ENCODE results near the gene DOCK2. TPM values are rescaled to one million over a fixed set of nuclear protein-coding genes. Genes with fewer than 3 reads are reported as not detected.
A peak's percentile ranks its signal among the peaks of the same experiment; 100 is the strongest.

Gene DOCK2
- polyA plus RNA-seq, 1 experiment: 1.6 TPM

GRCh38 chr5:169694091-169694625 is 57.1 kb downstream of the DOCK2 start:
- DNase-seq (ENCODE audit: low read depth, low spot score): no peak
- Histone ChIP-seq H3K27ac (ENCODE audit: low read depth, low read length) (no peak overlapping the region), H3K9me3 (ENCODE audit: control insufficient read depth, insufficient read depth, low read length) (no peaks in the 10 kb centered on the region), H3K4me3 (ENCODE audit: low read depth, low read length) (no peak overlapping the region), H3K27me3 (ENCODE audit: control insufficient read depth, insufficient read depth, low read length) (no peaks in the 10 kb centered on the region)
- TF ChIP-seq CTCF (IDR thresholded peaks at IDR 0.05; ENCODE audit: low read depth, low read length): no peak
- ChIA-PET POLR2A (no interaction called here), CTCF (interaction anchor here (0.6 to 1.5 kb wide), 2 partner anchors 13 to 500 kb away, joined by 4 read pairs; no protein-coding TSS in a partner anchor)

- Histone ChIP-seq H3K27me3 (ENCODE audit: control insufficient read depth, insufficient read depth, low read length) (no peaks in the 10 kb centered on the region), H3K27ac (ENCODE audit: low read depth, low read length) (no peak overlapping the region), H3K4me3 (ENCODE audit: low read depth, low read length) (no peak overlapping the region), H3K9me3 (ENCODE audit: control insufficient read depth, insufficient read depth, low read length) (no peaks in the 10 kb centered on the region)
- no peak for DNase-seq (ENCODE audit: low read depth, low spot score)
- TF ChIP-seq CTCF (IDR thresholded peaks at IDR 0.05; ENCODE audit: low read depth, low read length): no peak
- CTCF ChIA-PET: interaction anchor here (2.1 kb wide), 1 partner anchor 376 kb away, joined by 10 read pairs; no protein-coding TSS in a partner anchor
- POLR2A ChIA-PET: interaction anchor here (0.7 kb wide), 1 partner anchor 19 kb away, joined by 3 read pairs; no protein-coding TSS in a partner anchor
Observed at GRCh38 chr5:169695025-169695625, 58.0 kb downstream of the DOCK2 start.

DNA sequence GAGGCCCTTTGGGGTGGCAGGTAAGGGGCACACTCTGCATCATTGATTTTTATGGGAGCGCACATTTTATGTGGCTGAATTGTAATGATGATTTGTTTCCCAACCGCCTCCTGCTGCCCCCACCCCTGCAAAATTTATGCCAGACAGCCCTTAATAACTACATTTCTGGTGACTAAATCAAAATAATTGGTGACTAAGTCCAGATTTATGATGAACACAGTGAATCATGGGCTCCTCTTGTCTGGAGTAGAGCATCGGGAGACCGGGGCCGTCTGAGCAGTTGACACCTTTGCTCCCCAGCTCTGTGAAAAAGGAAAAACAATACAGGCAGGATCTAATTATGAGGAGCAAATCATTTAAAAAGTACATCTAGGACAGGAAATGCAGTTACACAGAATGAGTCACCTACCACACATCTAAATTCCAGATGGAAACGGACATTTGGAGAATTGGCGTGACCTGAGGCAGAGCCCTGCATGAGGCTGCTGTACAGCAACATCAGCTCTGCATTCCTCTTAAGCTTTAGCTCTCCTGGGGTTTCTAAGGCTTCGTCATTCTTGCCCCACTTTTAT is 58.9 kb downstream of the DOCK2 start:
- H3K4me3 ChIP-seq (ENCODE audit: low read depth, low read length): peak overlapping the region; percentile 11; the same call in 1 of the 2 replicates
- POLR2A ChIA-PET: interaction anchor here (0.6 to 1.3 kb wide), 3 partner anchors 11 to 275 kb away, joined by 3 to 9 read pairs (median 4); no protein-coding TSS in a partner anchor
- no peaks in the 10 kb centered on the region for H3K27me3 ChIP-seq (ENCODE audit: control insufficient read depth, insufficient read depth, low read length)
- H3K9me3 ChIP-seq (ENCODE audit: control insufficient read depth, insufficient read depth, low read length): no peaks in the 10 kb centered on the region
- CTCF ChIA-PET: interaction anchor here (1.4 to 2.1 kb wide), 2 partner anchors 108 to 375 kb away, joined by 3 to 10 read pairs; no protein-coding TSS in a partner anchor
- no peak for TF ChIP-seq CTCF (IDR thresholded peaks at IDR 0.05; ENCODE audit: low read depth, low read length)
- DNase-seq (ENCODE audit: low read depth, low spot score): peak; percentile 87
- H3K27ac ChIP-seq (ENCODE audit: low read depth, low read length): peak overlapping the region; percentile 81

GRCh38 chr5:169696621-169697510 is 59.8 kb downstream of the DOCK2 start:
- no peaks in the 10 kb centered on the region for H3K27me3 ChIP-seq (ENCODE audit: control insufficient read depth, insufficient read depth, low read length)
- H3K9me3 ChIP-seq (ENCODE audit: control insufficient read depth, insufficient read depth, low read length): no peaks in the 10 kb centered on the region
- H3K4me3 ChIP-seq (ENCODE audit: low read depth, low read length): no peak overlapping the region
- CTCF ChIA-PET: interaction anchor here (0.5 to 2.1 kb wide), 5 partner anchors 12 to 374 kb away, joined by 3 to 10 read pairs (median 4); no protein-coding TSS in a partner anchor
- peak overlapping the region; percentile 49 for H3K27ac ChIP-seq (ENCODE audit: low read depth, low read length)
- TF ChIP-seq CTCF (IDR thresholded peaks at IDR 0.05; ENCODE audit: low read depth, low read length): no peak
- no peak for DNase-seq (ENCODE audit: low read depth, low spot score)
- POLR2A ChIA-PET: interaction anchor here (1.2 to 1.3 kb wide), 2 partner anchors 10 to 106 kb away, joined by 4 to 9 read pairs; no protein-coding TSS in a partner anchor

Data from AG04450 (cell line).